Activated B cell treated with CpG ODN at 0.5 μM for 24 hours (primary cell): ENCODE data around the gene RIMKLA. TPM values are rescaled to one million over a fixed set of nuclear protein-coding genes. Genes with fewer than 3 reads are reported as not detected.

Experiments used
- ATAC-seq: fragments of 200-7000 bp; cut with Tn5 transposase; one replicate; pipeline ENCODE4 v1.10.0; 2021; ENCODE audit warnings: low read depth, mild to moderate bottlenecking, moderate library complexity
- CTCF ChIA-PET: fragments of 350-600 bp; sonication (Branson Sonifier 250); formaldehyde crosslinking; loops from one replicate; lab custom pipeline; 2021; ENCODE audit warnings: antibody characterized with exemption; lab: Charles Lee
- POLR2A ChIA-PET: fragments of 350-600 bp; sonication (Branson Sonifier 250); formaldehyde crosslinking; loops from one replicate; lab custom pipeline; 2021; ENCODE audit warnings: antibody characterized with exemption; lab: Charles Lee
- DNase-seq: peaks from one replicate; pipeline ENCODE4 v3.0.0; 2022
- H3K27ac Mint-ChIP-seq: one replicate; pipeline ENCODE4 v1.8.0; 2020; ENCODE audit warnings: mixed read lengths
- H3K27me3 Mint-ChIP-seq: one replicate; pipeline ENCODE4 v1.8.0; 2021; ENCODE audit warnings: mixed read lengths
- H3K36me3 Mint-ChIP-seq: one replicate; pipeline ENCODE4 v1.8.0; 2021; ENCODE audit warnings: low read depth, mixed read lengths
- H3K4me1 Mint-ChIP-seq: one replicate; pipeline ENCODE4 v1.8.0; 2021; ENCODE audit warnings: mixed read lengths
- H3K4me3 Mint-ChIP-seq: one replicate; pipeline ENCODE4 v1.8.0; 2020; ENCODE audit warnings: mild to moderate bottlenecking, mixed read lengths
- H3K9me3 Mint-ChIP-seq: one replicate; pipeline ENCODE4 v1.8.0; 2020; ENCODE audit warnings: mixed read lengths
- CTCF ChIP-seq: fragments of 200-600 bp; IDR thresholded peaks from one replicate; pipeline ENCODE4 v1.8.0; 2022; ENCODE audit warnings: antibody characterized with exemption, mild to moderate bottlenecking
- intact Hi-C: fragments of 100-400 bp; cut with micrococcal nuclease; formaldehyde crosslinking; loops from one replicate; pipeline ENCODE4 v1.15.1; 2024
- total RNA-seq: library from RNA; stranded (reverse); gene quantifications from 2 replicates; pipeline ENCODE4 v1.2.3, GENCODE V29; 2022

Gene RIMKLA
- total RNA-seq = 0.02 TPM in 1 of 2 replicates, not detected in the other

- CTCF ChIA-PET = no interaction called here
- POLR2A ChIA-PET = no interaction called here
- Mint-ChIP-seq H3K27me3 (peaks cover 47% of the 10 kb centered on the region), H3K4me3 (peak within 1 kb of the TSS; percentile 78), H3K9me3 (no peaks in the 10 kb centered on the region), H3K4me1 (peaks cover 9% of the 10 kb centered on the region), H3K27ac (no peak within 1 kb of the TSS), H3K36me3 (no peaks in the 10 kb centered on the region)
- no peak for TF ChIP-seq CTCF
- intact Hi-C loops = no loop called here
- DNase-seq (peak; percentile 27), ATAC-seq (peak; percentile 80)
Measured at GRCh38 chr1:42380586-42381279, at the start of gene RIMKLA. Gene RIMKLA (plus strand): TSS chr1:42380792. CDS start chr1:42380935, 143 bp downstream.

GRCh38 chr1:42332877-42333276 is 47.7 kb upstream of the RIMKLA start:
- no peak for TF ChIP-seq CTCF
- no peak overlapping the region for H3K27ac Mint-ChIP-seq
- intact Hi-C loops = loop anchor here (10.0 kb wide), 1 partner anchor 1642 kb away; the partner anchor contains the start of genes ATP6V0B, B4GALT2 and DPH2
- ChIA-PET POLR2A (no interaction called here), CTCF (interaction anchor here (0.6 kb wide), 1 partner anchor 583 kb away, joined by 3 read pairs; no protein-coding TSS in a partner anchor)
- peaks cover 56% of the 10 kb centered on the region for H3K4me1 Mint-ChIP-seq
- H3K4me3 Mint-ChIP-seq = no peak overlapping the region
- ATAC-seq = no peak
- no peaks in the 10 kb centered on the region for H3K9me3 Mint-ChIP-seq
- H3K36me3 Mint-ChIP-seq = peaks cover 4% of the 10 kb centered on the region
- DNase-seq = no peak
- H3K27me3 Mint-ChIP-seq = no peaks in the 10 kb centered on the region

GRCh38 chr1:42333662-42334239 is 46.8 kb upstream of the RIMKLA start:
- CTCF ChIA-PET = no interaction called here
- DNase-seq = no peak

GRCh38 chr1:42334240-42335049 is 46.1 kb upstream of the RIMKLA start:
- intact Hi-C loops = loop anchor here (1.0 to 10.0 kb wide), 6 partner anchors 122 to 1640 kb away; partner anchors contain the start of genes ATP6V0B, B4GALT2, DPH2 and ERMAP
- POLR2A ChIA-PET = interaction anchor here (0.7 to 1.6 kb wide), 6 partner anchors 122 to 432 kb away, joined by 3 to 8 read pairs (median 4); partner anchors contain the start of genes C1orf50, CCDC30, P3H1 and PPCS
- H3K4me3 Mint-ChIP-seq = peak overlapping the region; percentile 92
- no peaks in the 10 kb centered on the region for H3K27me3 Mint-ChIP-seq
- DNase-seq (no peak), ATAC-seq (peak; percentile 61)
- peaks cover 46% of the 10 kb centered on the region for H3K4me1 Mint-ChIP-seq
- no peak for TF ChIP-seq CTCF
- CTCF ChIA-PET = no interaction called here
- peaks cover 4% of the 10 kb centered on the region for H3K36me3 Mint-ChIP-seq
- H3K9me3 Mint-ChIP-seq = no peaks in the 10 kb centered on the region
- H3K27ac Mint-ChIP-seq = peak overlapping the region; percentile 86

More at GRCh38 chr1:42333662-42334239, 46.8 kb upstream of the RIMKLA start:
- intact Hi-C loops = loop anchor here (10.0 kb wide), 1 partner anchor 1641 kb away; the partner anchor contains the start of genes ATP6V0B, B4GALT2 and DPH2
- Mint-ChIP-seq H3K36me3 (peaks cover 4% of the 10 kb centered on the region), H3K27ac (peak overlapping the region; percentile 86), H3K4me3 (peak overlapping the region; percentile 92), H3K27me3 (no peaks in the 10 kb centered on the region), H3K4me1 (peaks cover 51% of the 10 kb centered on the region), H3K9me3 (no peaks in the 10 kb centered on the region)
- POLR2A ChIA-PET = interaction anchor here (0.7 to 1.6 kb wide), 6 partner anchors 123 to 433 kb away, joined by 3 to 8 read pairs (median 4); partner anchors contain the start of genes C1orf50, CCDC30, P3H1 and PPCS
- ATAC-seq = no peak
- TF ChIP-seq CTCF = no peak
